Prostate gland (tissue), 2 donors: ENCODE results near the gene CCND1. TPM values are rescaled to one million over a fixed set of nuclear protein-coding genes. Genes with fewer than 3 reads are reported as not detected.

Experiments
- DNase-seq: peaks from one replicate; pipeline ENCODE4 v3.0.0-alpha.2; 2019; ENCODE audit warnings: low spot score
- H3K27ac ChIP-seq, 2 donors: fragments of 200-600 bp; sonication (generic); 2 replicates each; pipeline ENCODE4 v1.5.1; 2017 to 2019
- H3K27me3 ChIP-seq: fragments of 200-600 bp; sonication (generic); replicated peaks from 2 replicates; pipeline ENCODE4 v1.5.1; 2019; ENCODE audit not compliant: insufficient read depth
- H3K36me3 ChIP-seq, 2 donors: fragments of 200-600 bp; sonication (generic); 1 replicate in 1 of 2; 2 replicates in 1 of 2; pipeline versions ENCODE4 v1.5.1 to v1.8.1; 2017 to 2019
- H3K4me1 ChIP-seq: fragments of 200-600 bp; sonication (generic); replicated peaks from 2 replicates; pipeline ENCODE4 v1.5.1; 2019
- H3K4me3 ChIP-seq, 2 donors: fragments of 200-600 bp; sonication (generic); 2 replicates each; pipeline ENCODE4 v1.5.1; 2017 to 2019
- H3K9me3 ChIP-seq: fragments of 200-600 bp; sonication (generic); 2 replicates; pipeline ENCODE4 v1.5.1; 2017
- POLR2A ChIP-seq: fragments of 450-650 bp; IDR thresholded peaks from one replicate; pipeline ENCODE4 v1.6.1; 2016; ENCODE audit warnings: antibody characterized with exemption, mild to moderate bottlenecking
- POLR2AphosphoS5 ChIP-seq: sonication (generic); formaldehyde crosslinking; IDR thresholded peaks from one replicate; pipeline ENCODE4 v1.6.1; 2017; ENCODE audit warnings: antibody characterized with exemption
- WGBS: methylation state at CpG from one replicate; pipeline ENCODE4 v1.1.5; 2018; 5-methylcytosine and 5-hydroxymethylcytosine counted together
- intact Hi-C: fragments of 100-400 bp; cut with DNase I; formaldehyde crosslinking; loops from one replicate; pipeline ENCODE4 v1.14.2; 2022
- total RNA-seq, 2 donors: library from RNA; depleted of rRNA; stranded (reverse); fragments of >200 nt; gene quantifications; one replicate each; pipeline ENCODE4 v1.1.0, GENCODE V29; 2016
- TF ChIP-seq, protein P1 (sequence below), 4 experiments: fragments of 200-600 bp in 2 of 4; fragments of 450-650 bp in 2 of 4; sonication (generic) in 2 of 4; IDR thresholded peaks; 1 replicate in 3 of 4; 2 replicates in 1 of 4; pipeline ENCODE4 v1.5.1; 2016 to 2019; ENCODE audit warnings: antibody characterized with exemption in 4 of 4, mild to moderate bottlenecking in 2 of 4, moderate library complexity in 2 of 4

CCND1 gene
- total RNA-seq, 2 donors from 2014 or later, result 69.2 to 188 TPM

DNA sequence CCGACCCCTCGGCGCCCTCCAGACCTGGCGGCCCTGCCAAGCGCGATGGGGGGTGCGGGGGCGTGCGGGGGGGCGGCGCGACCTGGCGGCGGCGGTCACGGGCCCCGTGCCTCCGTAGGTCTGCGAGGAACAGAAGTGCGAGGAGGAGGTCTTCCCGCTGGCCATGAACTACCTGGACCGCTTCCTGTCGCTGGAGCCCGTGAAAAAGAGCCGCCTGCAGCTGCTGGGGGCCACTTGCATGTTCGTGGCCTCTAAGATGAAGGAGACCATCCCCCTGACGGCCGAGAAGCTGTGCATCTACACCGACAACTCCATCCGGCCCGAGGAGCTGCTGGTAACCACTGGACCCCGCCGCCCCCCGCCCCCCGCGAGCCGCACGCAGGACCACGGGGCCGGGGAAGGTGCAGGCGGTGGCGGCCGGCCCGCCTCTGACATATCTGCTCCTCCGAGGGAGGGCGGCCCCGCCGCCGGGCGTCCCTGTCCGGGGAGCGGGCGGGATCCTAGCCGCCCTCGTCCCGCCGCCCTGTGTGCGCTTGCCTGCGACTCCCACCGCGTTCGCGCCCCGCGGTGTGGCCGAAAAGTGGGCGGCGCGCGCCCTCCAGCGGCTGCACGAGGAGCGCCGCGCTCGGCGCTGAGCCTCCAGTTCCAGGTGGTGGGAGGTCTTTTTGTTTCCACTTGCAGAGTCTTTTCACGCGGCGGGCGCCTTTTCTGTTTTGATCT is 2.1 kb downstream of the CCND1 start:
- peak; percentile 42 for TF ChIP-seq POLR2A
- peak; percentile 53 for TF ChIP-seq POLR2AphosphoS5
- TF ChIP-seq, protein P1, sequence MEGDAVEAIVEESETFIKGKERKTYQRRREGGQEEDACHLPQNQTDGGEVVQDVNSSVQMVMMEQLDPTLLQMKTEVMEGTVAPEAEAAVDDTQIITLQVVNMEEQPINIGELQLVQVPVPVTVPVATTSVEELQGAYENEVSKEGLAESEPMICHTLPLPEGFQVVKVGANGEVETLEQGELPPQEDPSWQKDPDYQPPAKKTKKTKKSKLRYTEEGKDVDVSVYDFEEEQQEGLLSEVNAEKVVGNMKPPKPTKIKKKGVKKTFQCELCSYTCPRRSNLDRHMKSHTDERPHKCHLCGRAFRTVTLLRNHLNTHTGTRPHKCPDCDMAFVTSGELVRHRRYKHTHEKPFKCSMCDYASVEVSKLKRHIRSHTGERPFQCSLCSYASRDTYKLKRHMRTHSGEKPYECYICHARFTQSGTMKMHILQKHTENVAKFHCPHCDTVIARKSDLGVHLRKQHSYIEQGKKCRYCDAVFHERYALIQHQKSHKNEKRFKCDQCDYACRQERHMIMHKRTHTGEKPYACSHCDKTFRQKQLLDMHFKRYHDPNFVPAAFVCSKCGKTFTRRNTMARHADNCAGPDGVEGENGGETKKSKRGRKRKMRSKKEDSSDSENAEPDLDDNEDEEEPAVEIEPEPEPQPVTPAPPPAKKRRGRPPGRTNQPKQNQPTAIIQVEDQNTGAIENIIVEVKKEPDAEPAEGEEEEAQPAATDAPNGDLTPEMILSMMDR (IDR thresholded peaks at IDR 0.05), result peak; percentile 96 to 98 (median 97)
- under 1% methylated on average over 59 of the region's 81 CpGs for WGBS
- intact Hi-C loops, result loop anchor here (1.0 to 10.0 kb wide), 6 partner anchors 350 to 808 kb away; partner anchors contain the start of gene MRGPRF
- H3K4me1 ChIP-seq, result peaks cover 38% of the 10 kb centered on the region
- peak overlapping the region; percentile 87 to 99 for H3K4me3 ChIP-seq
- H3K27me3 ChIP-seq, result no peaks in the 10 kb centered on the region
- DNase-seq, result peak; percentile 76
- H3K36me3 ChIP-seq, result no peaks in the 10 kb centered on the region
- no peaks in the 10 kb centered on the region for H3K9me3 ChIP-seq
- peak overlapping the region; percentile 91 to 93 for H3K27ac ChIP-seq

DNA sequence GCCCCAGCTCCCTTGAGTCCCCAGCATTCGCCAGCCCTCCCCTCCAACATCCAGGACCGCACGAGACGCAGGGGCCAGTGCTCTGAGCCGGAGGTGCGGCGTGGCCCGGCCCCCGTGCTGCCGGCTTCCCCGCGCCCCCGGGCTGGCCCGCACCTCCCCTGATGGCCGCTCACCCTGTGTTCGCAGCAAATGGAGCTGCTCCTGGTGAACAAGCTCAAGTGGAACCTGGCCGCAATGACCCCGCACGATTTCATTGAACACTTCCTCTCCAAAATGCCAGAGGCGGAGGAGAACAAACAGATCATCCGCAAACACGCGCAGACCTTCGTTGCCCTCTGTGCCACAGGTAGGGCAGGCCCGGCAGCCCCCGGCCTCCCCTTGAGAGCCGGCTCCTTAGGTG is 2.7 kb downstream of the CCND1 start:
- WGBS, result 36% methylated on average over 25 of the region's 27 CpGs
- H3K9me3 ChIP-seq, result no peaks in the 10 kb centered on the region
- no peaks in the 10 kb centered on the region for H3K27me3 ChIP-seq
- intact Hi-C loops, result loop anchor here (1.0 to 10.0 kb wide), 7 partner anchors 27 to 809 kb away; partner anchors contain the start of gene MRGPRF
- no peak for DNase-seq
- H3K36me3 ChIP-seq, result no peaks in the 10 kb centered on the region
- no peak for TF ChIP-seq POLR2AphosphoS5
- TF ChIP-seq POLR2A, result no peak
- TF ChIP-seq, protein P1 (IDR thresholded peaks at IDR 0.05), result no peak
- peak overlapping the region; percentile 91 to 93 for H3K27ac ChIP-seq
- peaks cover 34% of the 10 kb centered on the region for H3K4me1 ChIP-seq
- peak overlapping the region; percentile 87 to 99 for H3K4me3 ChIP-seq

DNA sequence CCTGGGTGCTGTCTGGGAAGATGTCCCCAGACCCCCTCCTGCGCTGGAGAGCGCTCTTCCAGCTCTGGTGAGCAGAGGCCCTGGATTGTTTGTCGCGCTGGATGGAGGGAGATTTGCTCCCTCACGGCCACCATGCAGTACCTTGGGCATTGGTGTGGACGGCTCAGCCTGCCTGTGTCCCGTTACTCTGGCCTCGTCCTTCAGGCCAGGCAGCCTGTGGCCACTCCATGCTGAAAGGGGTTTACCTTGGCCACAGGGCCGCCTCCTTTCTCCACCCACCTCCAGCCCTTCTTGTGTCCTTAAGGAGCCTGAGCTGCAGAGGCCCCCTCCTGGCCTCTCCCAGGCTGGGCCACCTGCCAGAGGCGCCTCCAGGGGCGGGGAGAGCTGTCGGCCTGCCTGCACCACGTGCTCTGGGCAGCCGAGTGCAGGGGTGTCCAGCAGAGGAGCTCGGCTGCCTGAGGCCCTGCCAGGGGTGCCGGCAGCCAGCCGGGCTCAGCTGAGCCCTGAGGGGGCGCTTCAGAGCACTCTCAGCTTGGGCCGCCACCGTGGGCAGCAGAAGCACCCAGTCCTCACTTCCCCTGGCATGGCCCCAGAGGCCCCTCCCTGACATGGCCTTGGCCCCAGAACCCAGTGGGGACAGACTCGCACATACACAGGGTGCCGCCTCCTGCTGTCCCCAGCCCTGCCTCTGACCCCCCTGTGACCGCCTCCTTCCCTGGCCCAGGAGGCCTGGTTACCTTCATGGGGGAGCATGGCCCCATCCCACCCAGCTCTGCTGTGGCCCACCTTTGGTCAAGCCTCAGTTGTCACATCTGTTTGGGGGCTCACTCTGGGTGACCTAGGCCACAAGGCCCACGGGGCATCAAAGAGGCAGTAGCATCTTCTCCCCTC is 3.4 kb downstream of the CCND1 start:
- peaks cover 30% of the 10 kb centered on the region for H3K4me1 ChIP-seq
- TF ChIP-seq POLR2A, result no peak
- peak; percentile 85 for TF ChIP-seq POLR2AphosphoS5
- TF ChIP-seq, protein P1 (IDR thresholded peaks at IDR 0.05), result peak in 3 of 4 experiments; percentile 30 to 83 (median 59)
- intact Hi-C loops, result loop anchor here (2.0 to 10.0 kb wide), 5 partner anchors 26 to 810 kb away; partner anchors contain the start of gene MRGPRF
- peak overlapping the region; percentile 87 to 99 for H3K4me3 ChIP-seq
- H3K27ac ChIP-seq, result peak overlapping the region; percentile 91 to 93
- no peaks in the 10 kb centered on the region for H3K36me3 ChIP-seq
- no peaks in the 10 kb centered on the region for H3K27me3 ChIP-seq
- peak; percentile 85 for DNase-seq
- no peaks in the 10 kb centered on the region for H3K9me3 ChIP-seq
- WGBS, result 23% methylated on average over 24 of the region's 24 CpGs

DNA sequence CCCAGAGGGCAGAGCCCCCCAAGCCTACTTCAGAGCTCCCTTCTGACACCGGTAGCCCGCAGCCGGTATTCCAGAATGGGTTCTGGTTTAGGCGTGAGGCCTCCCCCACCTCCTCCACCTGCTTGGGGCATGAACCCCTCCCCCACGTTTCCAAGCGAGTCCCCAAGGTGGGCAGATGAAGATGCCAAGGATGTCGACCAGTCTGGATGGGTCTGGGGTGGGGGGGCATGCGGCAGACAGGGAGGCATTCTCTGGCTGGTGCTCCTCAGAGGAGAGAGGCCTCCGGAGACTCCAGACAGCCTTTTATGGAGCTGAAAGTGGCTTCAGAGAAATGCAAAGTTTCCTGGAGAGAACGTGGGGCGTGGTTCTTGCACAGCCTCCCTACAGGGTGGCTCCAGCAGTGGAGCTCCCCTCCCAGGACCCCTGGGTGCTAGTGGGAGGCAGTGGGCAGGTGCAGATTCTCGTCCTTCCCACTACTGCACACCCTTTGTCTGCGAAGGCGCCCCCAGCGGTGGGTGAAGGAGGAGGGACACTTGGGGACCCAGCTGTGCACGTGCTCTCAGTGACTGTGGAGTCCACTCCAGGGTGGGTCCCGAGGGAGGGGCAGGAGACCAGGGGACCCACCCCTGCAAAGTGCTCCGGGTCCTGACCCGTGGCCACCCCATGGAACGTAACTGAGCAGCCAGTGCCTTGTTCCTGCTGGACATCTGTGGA is 4.2 kb downstream of the CCND1 start:
- peaks cover 26% of the 10 kb centered on the region for H3K4me1 ChIP-seq
- H3K36me3 ChIP-seq, result no peaks in the 10 kb centered on the region
- 58% methylated on average over 20 of the region's 20 CpGs for WGBS
- no peak for TF ChIP-seq POLR2AphosphoS5
- TF ChIP-seq, protein P1 (IDR thresholded peaks at IDR 0.05), result no peak
- TF ChIP-seq POLR2A, result no peak
- no peaks in the 10 kb centered on the region for H3K9me3 ChIP-seq
- H3K27me3 ChIP-seq, result no peaks in the 10 kb centered on the region
- peak overlapping the region; percentile 91 to 93 for H3K27ac ChIP-seq
- intact Hi-C loops, result loop anchor here (2.0 to 10.0 kb wide), 5 partner anchors 26 to 810 kb away; partner anchors contain the start of gene MRGPRF
- H3K4me3 ChIP-seq, result no peak overlapping the region
- DNase-seq, result no peak
